ENCODE data around the gene RRP1B. TPM values are rescaled to one million over a fixed set of nuclear protein-coding genes. Genes with fewer than 3 reads are reported as not detected.

Gene RRP1B
- total and polyA plus RNA-seq, 9 of the 15 experiments (the other 6 are each of a cell fraction or from before 2014, with no cell fraction given), result 6.8 to 66.6 (median 41.9) TPM

GRCh38 chr21:43712268-43712942 is 53.0 kb downstream of the RRP1B start (continued):
- TF ChIP-seq, protein P1, sequence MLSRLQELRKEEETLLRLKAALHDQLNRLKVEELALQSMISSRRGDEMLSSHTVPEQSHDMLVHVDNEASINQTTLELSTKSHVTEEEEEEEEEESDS (CRISPR knock-in tag; IDR thresholded peaks at IDR 0.05), result no peak
- TF ChIP-seq DNMT1 (IDR thresholded peaks at IDR 0.05), result no peak
- TF ChIP-seq ZNF134 (CRISPR knock-in tag; conservative IDR thresholded peaks at IDR 0.05), result no peak
- no peak for TF ChIP-seq ZNF124 (CRISPR knock-in tag; IDR thresholded peaks at IDR 0.05)
- 0 out of 4 replicates have a peak, but pooled peaks of 1 of the 2 experiments have one; percentile 8 for TF ChIP-seq KDM4B (IDR thresholded peaks at IDR 0.05; ENCODE audit: borderline replicate concordance in 2 of 2, low read depth in 1 of 2)
- 0 out of 2 replicates have a peak, but pooled peaks have one; percentile 20 for TF ChIP-seq EP300 (IDR thresholded peaks at IDR 0.05; ENCODE audit: low read length)
- TF ChIP-seq GTF2A2 (tag; IDR thresholded peaks at IDR 0.05), result no peak
- TF ChIP-seq ETV6 (IDR thresholded peaks at IDR 0.05; ENCODE audit: borderline replicate concordance in 1 of 2, low read depth in 2 of 2, low read length in 1 of 2), result no peak
- TF ChIP-seq ETV6 (CRISPR knock-in tag; IDR thresholded peaks at IDR 0.05; ENCODE audit: borderline replicate concordance), result no peak
- TF ChIP-seq ZSCAN29 (IDR thresholded peaks at IDR 0.05), result no peak
- no peak for TF ChIP-seq ETV5 (CRISPR knock-in tag; IDR thresholded peaks at IDR 0.05; ENCODE audit: low read depth)
- no peak for TF ChIP-seq TAF7 (tag; IDR thresholded peaks at IDR 0.05)
- TF ChIP-seq PRPF4 (IDR thresholded peaks at IDR 0.05; ENCODE audit: insufficient read depth, low read depth, low read length, poor library complexity, severe bottlenecking), result no peak
- no peak for TF ChIP-seq E2F5 (CRISPR knock-in tag; IDR thresholded peaks at IDR 0.05)
- TF ChIP-seq NR4A1 (CRISPR knock-in tag; IDR thresholded peaks at IDR 0.05), result no peak
- TF ChIP-seq NR4A1 (tag; IDR thresholded peaks at IDR 0.05), result no peak
- TF ChIP-seq RFX1 (IDR thresholded peaks at IDR 0.05), result no peak
- 0 out of 2 replicates have a peak, but pooled peaks have one; percentile 16 for TF ChIP-seq GABPB1 (CRISPR knock-in tag; IDR thresholded peaks at IDR 0.05)
- no peak for TF ChIP-seq ZNF263 (CRISPR knock-in tag; IDR thresholded peaks at IDR 0.05; ENCODE audit: borderline replicate concordance)
- TF ChIP-seq ZNF165 (CRISPR knock-in tag; IDR thresholded peaks at IDR 0.05; ENCODE audit: borderline replicate concordance), result no peak
- TF ChIP-seq XRCC5 (IDR thresholded peaks at IDR 0.05; ENCODE audit: low read depth, low read length), result no peak
- no peak for TF ChIP-seq ZNF561 (CRISPR knock-in tag; conservative IDR thresholded peaks at IDR 0.05)
- TF ChIP-seq ZNF277 (CRISPR knock-in tag; IDR thresholded peaks at IDR 0.05; ENCODE audit: borderline replicate concordance), result no peak
- TF ChIP-seq, protein P2, sequence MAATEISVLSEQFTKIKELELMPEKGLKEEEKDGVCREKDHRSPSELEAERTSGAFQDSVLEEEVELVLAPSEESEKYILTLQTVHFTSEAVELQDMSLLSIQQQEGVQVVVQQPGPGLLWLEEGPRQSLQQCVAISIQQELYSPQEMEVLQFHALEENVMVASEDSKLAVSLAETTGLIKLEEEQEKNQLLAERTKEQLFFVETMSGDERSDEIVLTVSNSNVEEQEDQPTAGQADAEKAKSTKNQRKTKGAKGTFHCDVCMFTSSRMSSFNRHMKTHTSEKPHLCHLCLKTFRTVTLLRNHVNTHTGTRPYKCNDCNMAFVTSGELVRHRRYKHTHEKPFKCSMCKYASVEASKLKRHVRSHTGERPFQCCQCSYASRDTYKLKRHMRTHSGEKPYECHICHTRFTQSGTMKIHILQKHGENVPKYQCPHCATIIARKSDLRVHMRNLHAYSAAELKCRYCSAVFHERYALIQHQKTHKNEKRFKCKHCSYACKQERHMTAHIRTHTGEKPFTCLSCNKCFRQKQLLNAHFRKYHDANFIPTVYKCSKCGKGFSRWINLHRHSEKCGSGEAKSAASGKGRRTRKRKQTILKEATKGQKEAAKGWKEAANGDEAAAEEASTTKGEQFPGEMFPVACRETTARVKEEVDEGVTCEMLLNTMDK (IDR thresholded peaks at IDR 0.05; ENCODE audit: borderline replicate concordance, insufficient read depth, low read depth, low read length, poor library complexity, severe bottlenecking), result no peak
- TF ChIP-seq CHD2 (IDR thresholded peaks at IDR 0.05; ENCODE audit: low read depth, low read length), result no peak
- no peak for TF ChIP-seq HDGF (IDR thresholded peaks at IDR 0.05)
- TF ChIP-seq ZFPM2 (CRISPR knock-in tag; IDR thresholded peaks at IDR 0.05), result no peak

Measured in K562 (cell line).